Glomerular visceral epithelial cell (primary cell): ENCODE results near the gene RSU1.
A peak's percentile ranks its signal among the peaks of the same experiment; 100 is the strongest.
"Not testable (repeated sequence)": the region's sequence is repeated elsewhere in the genome, so short reads cannot be mapped to it uniquely, and the experiment has no call there.

ENCODE experiments used
- DNase-seq: peaks from one replicate; pipeline ENCODE4 v3.0.0-alpha.2; 2016; ENCODE audit errors: extremely low spot score

The RSU1 gene

DNA sequence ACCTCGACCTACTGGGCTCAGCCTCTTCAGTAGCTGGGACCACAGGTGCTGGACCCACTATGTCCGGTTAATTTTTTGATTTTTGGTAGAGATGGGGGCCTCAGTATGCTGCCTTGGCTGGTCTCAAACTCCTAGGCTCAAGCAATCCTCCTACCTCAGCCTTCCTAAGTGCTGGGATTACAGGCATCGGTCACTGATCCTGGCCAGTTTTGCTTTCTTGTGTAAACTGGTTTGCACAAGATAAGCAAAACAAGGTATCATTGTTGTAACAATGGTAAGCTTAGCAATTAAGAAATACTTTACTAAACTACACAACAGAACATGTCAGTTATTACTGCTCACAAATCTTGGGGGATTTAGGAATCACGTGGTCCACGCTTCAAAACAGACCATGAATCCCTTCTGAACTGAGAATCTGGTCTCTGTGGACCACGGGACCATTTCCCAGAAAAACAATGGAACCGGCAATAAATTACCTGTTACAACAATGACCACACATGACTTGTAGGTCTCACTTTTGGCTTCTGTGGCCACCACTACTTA is 36.8 kb downstream of the RSU1 start:
- DNase-seq, result no peak

GRCh38 chr10:16779384-16779915 is 37.8 kb downstream of the RSU1 start:
- no peak for DNase-seq

DNA sequence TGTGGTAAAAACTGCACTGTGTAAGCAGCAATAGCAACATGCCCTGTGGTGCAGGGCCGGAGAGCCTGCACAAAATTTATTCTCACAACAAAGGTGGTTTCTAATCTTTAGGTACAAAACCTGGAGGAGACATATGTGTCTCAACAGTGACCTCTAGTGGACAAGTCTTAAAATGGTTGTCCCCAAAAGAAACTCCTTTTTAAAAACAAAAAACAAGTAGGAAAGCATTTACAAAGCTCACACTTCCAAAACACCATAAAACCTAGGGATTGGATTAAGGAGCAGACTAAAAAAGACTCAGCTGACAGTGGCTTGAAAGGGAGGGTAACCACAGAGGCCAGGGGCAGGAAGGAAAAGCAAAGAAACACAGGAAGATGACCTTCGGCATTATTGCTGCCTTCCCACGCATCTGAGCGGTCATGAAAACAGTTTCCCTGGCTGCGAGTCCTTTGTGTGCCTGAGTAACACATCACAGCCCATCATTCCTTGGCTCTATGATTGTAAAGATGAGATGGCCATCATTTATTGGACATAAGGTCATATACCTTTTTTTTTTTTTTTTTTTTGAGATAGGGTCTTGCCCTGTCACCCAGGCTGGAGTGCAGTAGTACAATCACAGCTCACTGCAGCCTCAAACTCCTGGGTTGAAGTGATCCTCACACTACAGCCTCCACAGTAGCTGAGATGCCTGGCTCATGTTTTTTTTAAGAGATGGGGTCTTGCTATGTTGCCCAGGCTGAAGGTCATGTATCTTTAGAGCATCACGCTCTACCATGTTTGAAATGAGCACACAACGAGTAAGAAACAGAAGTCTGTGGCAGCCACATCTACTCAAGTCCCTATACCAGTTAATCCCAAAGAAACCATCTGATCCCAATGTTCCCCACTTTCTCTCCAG is 39.5 kb downstream of the RSU1 start:
- DNase-seq, result peak; percentile 49

DNA sequence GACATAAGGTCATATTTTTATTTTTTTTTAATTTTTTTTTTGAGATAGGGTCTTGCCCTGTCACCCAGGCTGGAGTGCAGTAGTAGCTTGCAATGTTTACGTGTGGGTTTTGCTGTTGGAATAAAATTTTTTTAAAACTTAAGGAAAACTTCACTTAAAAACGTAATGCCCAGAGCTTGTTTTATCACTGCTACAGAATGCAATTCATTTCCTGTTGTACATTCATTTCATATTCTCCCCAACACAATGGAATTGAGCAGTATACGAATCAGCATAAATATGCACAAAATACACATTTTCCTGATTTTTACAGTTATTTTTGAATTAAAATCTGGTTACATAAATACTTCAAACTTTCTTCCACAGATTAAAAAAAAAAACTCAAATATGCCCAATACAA is 40.3 kb downstream of the RSU1 start:
- no peak for DNase-seq

- DNase-seq, result no peak
Measured at GRCh38 chr10:16773334-16773733, 43.9 kb downstream of the RSU1 start.

GRCh38 chr10:16770670-16771069 is 46.6 kb downstream of the RSU1 start:
- DNase-seq, result no peak

- no peak for DNase-seq
Measured at GRCh38 chr10:16770141-16770540, 47.1 kb downstream of the RSU1 start.

DNA sequence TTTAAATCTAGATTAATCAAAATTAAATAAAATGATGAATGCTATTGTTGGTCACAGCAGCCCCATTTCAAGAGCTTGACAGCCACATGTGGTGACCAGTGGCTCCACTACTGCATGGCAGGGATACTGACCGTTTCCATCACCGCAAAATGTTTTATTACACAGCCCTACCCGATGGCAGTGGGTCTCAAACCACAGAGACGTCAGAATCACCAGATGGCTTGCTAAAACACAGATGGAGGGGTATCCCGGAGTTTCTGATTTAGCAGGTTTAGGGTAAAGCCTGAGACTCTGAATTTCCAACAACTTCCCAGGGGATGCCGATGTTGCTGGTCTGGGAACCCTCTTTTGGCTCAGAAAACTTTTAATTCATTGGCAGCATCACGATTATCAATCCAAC is 47.9 kb downstream of the RSU1 start:
- DNase-seq, result no peak

DNA sequence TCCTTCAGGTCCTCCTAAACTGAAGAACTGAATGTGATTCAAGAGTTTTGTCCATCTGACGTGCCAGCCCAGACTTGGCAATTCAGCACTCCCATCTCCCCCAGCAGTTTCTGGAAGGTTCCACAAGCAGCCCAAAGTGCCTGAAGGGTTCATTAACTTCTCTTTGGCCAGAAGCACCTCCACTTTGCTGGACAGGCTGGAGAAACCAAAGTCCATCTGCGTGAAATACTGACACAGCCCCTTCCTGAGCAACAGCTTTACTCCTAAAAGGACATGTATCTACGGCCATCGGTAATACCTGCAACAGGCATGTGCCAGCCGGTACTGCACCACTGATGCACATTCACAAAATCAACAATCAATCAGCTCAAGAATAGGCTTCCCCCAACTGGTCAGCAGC is 48.5 kb downstream of the RSU1 start:
- DNase-seq, result no peak

GRCh38 chr10:16765509-16766375 is 51.5 kb downstream of the RSU1 start:
- no peak for DNase-seq

GRCh38 chr10:16761300-16761699 is 55.9 kb downstream of the RSU1 start:
- DNase-seq, result no peak

GRCh38 chr10:16756561-16757221 is 60.5 kb downstream of the RSU1 start:
- DNase-seq, result no peak

- DNase-seq, result no peak
Measured at GRCh38 chr10:16754765-16755164, 62.5 kb downstream of the RSU1 start.

DNA sequence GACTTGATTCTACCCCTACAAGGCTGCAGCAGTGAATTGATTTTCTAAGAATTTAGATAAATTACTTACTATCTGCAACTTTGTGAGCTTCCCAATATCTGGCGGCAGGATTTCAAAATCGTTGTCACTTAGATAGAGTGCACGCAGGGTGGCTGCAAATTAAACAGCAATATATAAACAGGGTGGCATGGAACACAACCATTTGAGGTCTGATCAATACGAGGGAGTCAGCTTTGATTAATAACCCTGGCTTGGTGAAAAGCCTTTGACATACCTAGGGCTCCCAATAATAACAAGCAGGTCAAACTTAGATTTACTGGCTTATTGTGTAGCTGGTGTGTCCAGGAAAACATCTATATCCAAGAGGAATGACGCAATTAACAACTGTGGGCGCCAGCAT is 64.4 kb downstream of the RSU1 start:
- not testable (repeated sequence) for DNase-seq

GRCh38 chr10:16752099-16752498 is 65.1 kb downstream of the RSU1 start:
- no peak for DNase-seq

- no peak for DNase-seq
Measured at GRCh38 chr10:16751244-16751643, 66.0 kb downstream of the RSU1 start.

DNA sequence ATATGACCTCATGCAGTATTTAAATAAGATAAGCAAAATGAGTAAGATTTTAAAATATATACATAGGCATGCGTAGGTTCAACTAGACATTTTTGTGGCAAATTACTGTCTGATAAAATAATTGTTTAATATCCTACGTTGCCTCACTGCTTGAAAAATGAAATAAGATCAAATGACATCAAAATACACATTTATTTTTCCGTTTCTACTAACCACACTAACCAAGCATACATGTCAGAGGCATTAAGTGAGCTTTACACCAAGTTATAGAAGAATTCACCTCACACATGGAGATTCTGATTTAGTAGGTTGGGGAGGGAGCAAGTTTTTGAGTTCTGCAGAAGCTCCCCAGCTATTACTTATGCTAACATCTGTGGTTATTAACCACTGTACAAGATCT is 66.8 kb downstream of the RSU1 start:
- DNase-seq, result no peak

- DNase-seq, result no peak
Measured at GRCh38 chr10:16748749-16749148, 68.5 kb downstream of the RSU1 start.

DNA sequence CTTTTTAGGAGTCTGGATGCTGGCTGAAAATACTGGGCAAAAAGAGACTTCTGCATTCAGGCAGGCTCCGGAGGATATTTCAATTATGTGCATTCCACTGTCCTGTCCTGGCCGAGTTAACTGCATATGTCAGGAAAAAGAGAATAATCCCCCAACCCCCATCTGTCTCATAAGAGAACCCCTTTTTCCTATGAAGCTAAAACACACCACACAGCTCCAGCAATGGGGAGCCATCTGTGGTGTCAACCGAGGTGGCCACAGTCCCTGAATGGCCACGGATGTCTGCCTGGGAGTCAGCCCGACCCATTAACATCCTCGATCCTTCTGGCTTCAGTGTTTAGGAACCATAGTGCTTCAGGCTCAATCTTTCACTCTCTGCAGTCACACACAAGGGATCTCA is 70.4 kb downstream of the RSU1 start:
- no peak for DNase-seq

GRCh38 chr10:16745061-16745460 is 72.2 kb downstream of the RSU1 start:
- DNase-seq, result no peak

- DNase-seq, result no peak
Measured at GRCh38 chr10:16742165-16742960, 74.9 kb downstream of the RSU1 start.
